ENCODE data around the gene ANKRD45.
"Not testable (repeated sequence)": the region's sequence is repeated elsewhere in the genome, so short reads cannot be mapped to it uniquely, and the experiment has no call there.

ANKRD45 gene

DNA sequence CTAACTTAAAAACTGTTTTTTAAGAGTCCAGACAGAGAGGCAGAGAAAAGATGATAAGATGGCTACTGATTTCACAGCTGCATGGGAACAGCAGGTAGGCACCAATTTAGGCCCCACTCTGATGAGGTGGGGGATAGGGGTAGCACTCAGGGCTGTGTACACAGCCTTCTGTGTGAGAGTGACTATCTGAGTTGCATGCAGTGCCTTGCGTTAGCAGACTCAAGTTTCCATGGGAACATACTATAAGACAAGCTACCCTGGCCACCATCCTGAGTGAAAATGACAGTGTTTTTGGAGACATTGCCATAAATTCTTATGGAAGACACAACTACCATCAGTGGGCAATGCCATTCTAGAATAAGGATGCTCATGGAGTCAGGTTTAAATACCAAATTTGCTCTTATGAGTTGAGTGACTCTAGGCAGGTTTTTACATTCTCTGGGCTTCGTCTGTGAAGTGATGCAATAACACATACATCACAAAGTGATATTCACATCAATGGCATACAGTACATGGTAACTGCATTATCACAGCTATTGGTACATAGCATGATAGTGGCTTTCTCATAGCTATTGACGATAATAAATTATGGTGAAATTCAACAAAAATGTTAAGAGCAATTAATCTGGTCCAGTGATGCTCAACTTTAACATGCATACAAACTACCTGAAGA is 97.3 kb downstream of the ANKRD45 start:
- no peak for DNase-seq (ENCODE audit: low spot score)

DNA sequence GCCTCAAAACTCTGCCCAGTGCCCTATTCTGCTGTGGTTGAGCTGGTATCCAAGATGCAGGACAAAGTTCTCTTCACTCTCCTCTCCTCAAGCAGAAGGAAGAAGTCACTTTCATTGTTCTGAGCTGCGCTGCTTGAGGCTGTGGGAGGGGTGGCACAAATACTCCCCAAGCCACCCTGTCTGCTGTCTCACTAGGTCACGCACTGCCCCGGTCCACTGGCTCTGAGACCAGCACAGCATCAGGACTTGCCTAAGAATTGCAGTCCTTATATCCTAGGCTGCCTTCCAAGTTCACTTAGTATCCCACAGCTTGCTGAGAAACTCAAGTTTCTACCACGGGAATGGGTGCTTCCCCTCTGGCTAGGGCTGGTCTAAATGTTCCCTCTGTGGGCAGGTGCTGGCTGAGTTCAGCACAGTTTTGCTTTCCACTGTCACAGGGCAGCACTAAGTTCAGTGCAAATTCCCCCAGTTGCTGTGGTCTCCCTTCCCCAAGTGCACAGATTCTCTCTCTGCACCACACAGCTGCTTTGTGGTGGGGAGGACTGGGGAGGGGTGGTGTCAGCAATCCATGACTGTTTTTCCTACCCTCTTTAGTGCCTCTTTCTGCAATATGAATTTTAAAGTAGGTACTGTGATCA is 99.2 kb downstream of the ANKRD45 start:
- no peak for DNase-seq (ENCODE audit: low spot score)

DNA sequence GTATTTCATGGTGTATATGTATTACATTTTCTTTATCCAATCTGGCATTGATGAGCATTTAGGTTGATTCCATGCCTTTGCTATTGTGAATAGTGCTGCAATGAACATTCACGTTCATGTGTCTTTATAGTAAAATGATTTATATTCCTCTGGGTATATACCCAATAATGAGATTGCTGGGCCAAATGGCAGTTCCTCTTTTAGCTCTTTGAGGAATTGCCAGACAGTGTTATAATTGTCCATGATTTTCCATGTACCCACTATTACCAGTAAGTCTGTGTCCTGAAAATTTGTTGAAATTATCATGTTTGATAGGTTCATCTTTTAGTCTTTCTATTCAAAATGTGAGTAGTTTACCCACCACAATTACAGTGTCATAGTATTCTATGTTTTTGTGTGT is 101.2 kb downstream of the ANKRD45 start:
- DNase-seq (ENCODE audit: low spot score): no peak

DNA sequence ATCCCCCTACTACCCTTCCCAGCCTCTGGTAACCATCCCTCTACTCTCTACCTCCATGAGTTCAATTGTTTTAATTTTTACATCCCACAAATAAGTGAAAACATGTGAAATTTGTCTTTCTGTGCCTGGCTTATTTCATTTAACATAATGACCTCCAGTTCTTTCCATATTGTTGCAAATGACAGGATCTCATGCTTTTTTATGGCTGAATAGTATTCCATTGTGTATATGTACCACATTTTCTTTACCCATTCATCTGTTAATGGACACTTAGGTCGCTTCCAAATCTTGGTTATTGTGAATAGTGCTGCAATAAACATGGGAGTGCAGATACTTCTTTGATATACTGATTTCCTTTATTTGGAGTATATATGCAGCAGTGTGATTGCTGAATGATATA is 105.8 kb downstream of the ANKRD45 start:
- not testable (repeated sequence) for DNase-seq (ENCODE audit: low spot score)

DNA sequence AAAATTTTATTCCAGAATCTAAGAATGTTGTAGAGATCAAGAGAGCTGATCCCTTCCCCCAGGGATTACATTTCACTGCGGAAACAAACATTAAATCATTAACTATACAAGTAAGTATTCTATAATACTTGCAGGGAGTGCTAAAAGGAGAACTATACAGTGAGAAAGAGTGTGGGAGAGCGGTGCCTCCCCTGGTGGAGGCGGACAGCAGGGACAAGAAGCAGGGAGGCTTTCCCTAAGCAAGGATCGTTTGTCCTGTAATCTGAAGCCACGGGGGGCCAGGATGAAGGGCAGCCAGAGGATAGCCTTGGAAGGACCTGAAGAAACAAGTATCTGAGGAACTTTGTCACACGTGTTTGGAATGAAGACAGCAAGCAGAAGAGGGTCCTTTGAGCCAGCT is 106.8 kb downstream of the ANKRD45 start:
- DNase-seq (ENCODE audit: low spot score): no peak

DNA sequence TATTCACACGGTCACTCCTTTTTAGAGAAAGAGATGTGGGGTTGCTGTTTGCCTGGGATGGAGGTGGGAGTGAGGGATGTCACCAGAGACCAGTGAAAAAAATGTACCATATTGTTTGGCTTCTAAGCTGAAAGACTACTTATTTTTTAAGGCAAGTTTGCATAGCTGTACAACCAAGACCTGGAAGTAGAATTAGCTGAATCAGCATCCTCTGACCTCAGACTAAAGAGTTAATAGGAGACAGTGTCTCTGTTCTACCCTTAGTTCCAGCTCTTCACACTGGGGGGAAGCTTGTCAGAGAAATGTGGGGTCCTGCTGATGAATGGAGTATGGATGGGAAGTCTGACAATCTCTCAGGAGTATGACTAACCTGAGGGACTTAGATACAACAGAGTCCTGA is 108.4 kb downstream of the ANKRD45 start:
- no peak for DNase-seq (ENCODE audit: low spot score)

DNA sequence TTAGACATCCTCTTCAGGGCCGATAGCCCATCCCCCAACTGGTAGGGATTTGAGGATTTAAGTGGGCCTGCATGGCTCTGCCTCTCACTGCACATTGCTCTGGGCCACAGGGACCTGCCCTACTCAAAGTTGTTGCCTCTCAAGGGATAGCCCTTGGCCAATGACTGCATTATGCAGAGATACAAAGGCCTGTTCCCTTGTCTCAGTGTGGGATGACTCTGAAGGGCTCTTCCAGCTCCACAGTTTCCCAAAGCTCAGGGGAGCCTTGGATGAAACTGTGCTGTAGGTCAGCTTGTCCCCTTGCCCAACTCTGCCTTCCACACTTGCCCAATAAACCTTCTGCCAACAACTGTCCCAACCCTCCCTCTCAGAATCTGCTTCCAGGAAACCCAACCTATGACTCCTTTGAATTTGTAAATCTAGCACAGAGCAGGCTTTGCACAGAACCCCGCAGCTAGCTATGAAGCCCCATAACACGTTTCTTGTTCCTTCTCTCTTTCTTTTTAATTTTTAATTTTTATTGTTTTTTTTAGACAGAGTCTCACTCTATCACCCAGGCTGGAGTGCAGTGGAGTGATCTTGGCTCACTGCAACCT is 109.3 kb downstream of the ANKRD45 start:
- DNase-seq (ENCODE audit: low spot score): no peak
